CD14-positive monocyte (primary cell): ENCODE data around the gene PTBP2. TPM values are rescaled to one million over a fixed set of nuclear protein-coding genes. Genes with fewer than 3 reads are reported as not detected.
"Not testable (repeated sequence)": the region's sequence is repeated elsewhere in the genome, so short reads cannot be mapped to it uniquely, and the experiment has no call there.

Experiments
- DNase-seq, 3 donors: peaks; one replicate each; pipeline ENCODE4 v3.0.0-alpha.2; 2011 to 2022
- H2AFZ ChIP-seq: 2 replicates; pipeline ENCODE4 v1.6.0; 2012; ENCODE audit warnings: mild to moderate bottlenecking, low read depth, low read length, inconsistent platforms; ENCODE audit not compliant: insufficient read depth, poor library complexity, severe bottlenecking
- H3K27ac ChIP-seq, 2 donors: 1 replicate in 1 of 2; 2 replicates in 1 of 2; pipeline ENCODE4 v1.5.1; 2012 to 2013; ENCODE audit warnings: low read length in 2 of 2, control low read depth in 1 of 2, inconsistent platforms in 1 of 2, low read depth in 1 of 2, mild to moderate bottlenecking in 1 of 2
- H3K27me3 ChIP-seq, 2 donors: one replicate each; pipeline versions ENCODE4 v1.6.0 to v1.6.1; 2011 to 2013; ENCODE audit warnings: low read length in 2 of 2; ENCODE audit not compliant: control insufficient read depth in 2 of 2, insufficient read depth in 2 of 2
- H3K36me3 ChIP-seq, 2 donors: replicated peaks in 1 of 2; 1 replicate in 1 of 2; 2 replicates in 1 of 2; pipeline versions ENCODE4 v1.5.1 to v1.6.1; 2012 to 2013; ENCODE audit warnings: low read length in 2 of 2, control low read depth in 1 of 2, inconsistent platforms in 1 of 2, mild to moderate bottlenecking in 1 of 2; ENCODE audit not compliant: insufficient read depth in 2 of 2, control insufficient read depth in 1 of 2
- H3K4me1 ChIP-seq, 2 donors: 1 replicate in 1 of 2; 2 replicates in 1 of 2; pipeline versions ENCODE4 v1.5.1 to v1.6.1; 2012 to 2013; ENCODE audit warnings: low read length in 2 of 2, control low read depth in 1 of 2, inconsistent platforms in 1 of 2, mild to moderate bottlenecking in 1 of 2, moderate library complexity in 1 of 2; ENCODE audit not compliant: insufficient read depth in 2 of 2, control insufficient read depth in 1 of 2
- H3K4me2 ChIP-seq: replicated peaks from 2 replicates; pipeline ENCODE3; 2012; ENCODE audit warnings: low read length, moderate library complexity, mild to moderate bottlenecking; ENCODE audit not compliant: poor library complexity, severe bottlenecking; ENCODE audit errors: extremely low read depth
- H3K4me3 ChIP-seq, 3 experiments: fragments of 200-600 bp in 1 of 3; sonication (generic) in 1 of 3; replicated peaks in 1 of 3; 1 replicate in 2 of 3; 2 replicates in 1 of 3; pipeline ENCODE4 v1.5.1; 2011 to 2013; ENCODE audit warnings: low read length in 3 of 3, mild to moderate bottlenecking in 3 of 3, control low read depth in 2 of 3, low read depth in 2 of 3, inconsistent platforms in 1 of 3, moderate library complexity in 1 of 3
- H3K79me2 ChIP-seq: 2 replicates; pipeline ENCODE4 v1.6.0; 2012; ENCODE audit warnings: mild to moderate bottlenecking, control low read depth, inconsistent platforms, low read length, moderate library complexity; ENCODE audit not compliant: insufficient read depth
- H3K9ac ChIP-seq: 2 replicates; pipeline ENCODE4 v1.6.0; 2017; ENCODE audit warnings: low read length, mild to moderate bottlenecking; ENCODE audit not compliant: insufficient read depth, poor library complexity, severe bottlenecking
- H3K9me3 ChIP-seq, 2 donors: replicated peaks in 1 of 2; 1 replicate in 1 of 2; 2 replicates in 1 of 2; pipeline versions ENCODE4 v1.5.1 to v1.6.1; 2012 to 2013; ENCODE audit warnings: low read length in 2 of 2, control low read depth in 1 of 2; ENCODE audit not compliant: control insufficient read depth in 1 of 2, insufficient read depth in 1 of 2
- H4K20me1 ChIP-seq: 2 replicates; pipeline ENCODE4 v1.6.0; 2012; ENCODE audit warnings: mild to moderate bottlenecking, low read length, control low read depth, moderate library complexity; ENCODE audit not compliant: insufficient read depth
- H3K27ac Mint-ChIP-seq, 7 donors: one replicate each; pipeline ENCODE4 v1.8.0; 2020; ENCODE audit warnings: mild to moderate bottlenecking in 7 of 7, mixed read lengths in 7 of 7, moderate library complexity in 6 of 7, inconsistent platforms in 2 of 7
- H3K27me3 Mint-ChIP-seq, 3 donors: one replicate each; pipeline ENCODE4 v1.8.0; 2021 to 2022; ENCODE audit warnings: low read depth in 3 of 3, mild to moderate bottlenecking in 3 of 3, mixed read lengths in 3 of 3, moderate library complexity in 3 of 3, inconsistent platforms in 1 of 3
- H3K36me3 Mint-ChIP-seq, 2 donors: one replicate each; pipeline ENCODE4 v1.8.0; 2020; ENCODE audit warnings: mixed read lengths in 2 of 2, inconsistent platforms in 1 of 2, mild to moderate bottlenecking in 1 of 2
- H3K4me1 Mint-ChIP-seq: one replicate; pipeline ENCODE4 v1.8.0; 2020; ENCODE audit warnings: mild to moderate bottlenecking, mixed read lengths
- H3K4me3 Mint-ChIP-seq, 2 donors: one replicate each; pipeline ENCODE4 v1.8.0; 2020; ENCODE audit warnings: mild to moderate bottlenecking in 2 of 2, mixed read lengths in 2 of 2, moderate library complexity in 1 of 2
- H3K9me3 Mint-ChIP-seq, 7 donors: one replicate each; pipeline ENCODE4 v1.8.0; 2020 to 2022; ENCODE audit warnings: mixed read lengths in 7 of 7, mild to moderate bottlenecking in 6 of 7, moderate library complexity in 6 of 7, inconsistent platforms in 2 of 7
- WGBS: methylation state at CpG from one replicate; pipeline ENCODE4 v1.1.5; 2013; ENCODE audit warnings: missing lambda C conversion rate; ENCODE audit not compliant: insufficient coverage; 5-methylcytosine and 5-hydroxymethylcytosine counted together
- intact Hi-C, 2 donors: fragments of 100-400 bp; cut with micrococcal nuclease; formaldehyde crosslinking; loops; one replicate each; pipeline versions ENCODE4 v1.15.0 to v1.15.1; 2023
- polyA plus RNA-seq, 3 donors: library from polyadenylated mRNA; depleted of rRNA in 1 of 3; unstranded in 2 of 3; stranded (reverse) in 1 of 3; fragments of 300-500 nt in 2 of 3; fragments of >200 nt in 1 of 3; fragmentation: Illumina TruSeq in 2 of 3; gene quantifications; 1 replicate in 2 of 3; 2 replicates in 1 of 3; pipeline ENCODE4 v1.2.3, GENCODE V29; 2012 to 2021
- TF ChIP-seq, protein P1 (sequence below): fragments of 200-600 bp; IDR thresholded peaks from one replicate; pipeline ENCODE4 v1.8.0; 2022; ENCODE audit warnings: antibody characterized with exemption, mild to moderate bottlenecking

Gene PTBP2
- polyA plus RNA-seq, 3 donors = 0.52 to 18.2 (median 1.2) TPM

DNA sequence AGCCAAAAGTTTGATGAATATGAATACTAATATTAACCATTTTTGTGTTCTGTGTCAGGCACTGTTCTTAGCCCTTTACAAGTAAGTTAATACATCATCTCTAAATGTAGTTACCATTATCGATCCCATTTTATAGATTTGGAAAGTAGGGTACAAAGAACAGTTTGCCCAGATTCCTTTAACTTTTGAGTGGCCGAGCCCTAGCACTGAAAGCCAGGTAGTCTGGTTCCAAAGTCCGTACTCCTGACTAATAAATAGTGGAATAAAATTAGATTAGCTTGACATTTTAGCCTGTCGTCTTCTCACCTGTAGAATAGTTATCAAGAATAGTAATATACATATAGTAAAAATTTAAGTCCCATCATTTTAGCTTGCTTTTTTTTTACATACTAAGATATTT is 70.6 kb downstream of the PTBP2 start:
- Histone ChIP-seq H3K27me3 (no peaks in the 10 kb centered on the region), H3K9ac (no peak overlapping the region), H2AFZ (no peak overlapping the region), H3K27ac (no peak overlapping the region), H4K20me1 (no peaks in the 10 kb centered on the region), H3K79me2 (no peaks in the 10 kb centered on the region), H3K4me2 (no peak overlapping the region), H3K4me1 (no peaks in the 10 kb centered on the region), H3K36me3 (peaks cover 23 to 49% of the 10 kb centered on the region in 2 donors), H3K9me3 (no peaks in the 10 kb centered on the region), H3K4me3 (no peak overlapping the region)
- TF ChIP-seq, protein P1, sequence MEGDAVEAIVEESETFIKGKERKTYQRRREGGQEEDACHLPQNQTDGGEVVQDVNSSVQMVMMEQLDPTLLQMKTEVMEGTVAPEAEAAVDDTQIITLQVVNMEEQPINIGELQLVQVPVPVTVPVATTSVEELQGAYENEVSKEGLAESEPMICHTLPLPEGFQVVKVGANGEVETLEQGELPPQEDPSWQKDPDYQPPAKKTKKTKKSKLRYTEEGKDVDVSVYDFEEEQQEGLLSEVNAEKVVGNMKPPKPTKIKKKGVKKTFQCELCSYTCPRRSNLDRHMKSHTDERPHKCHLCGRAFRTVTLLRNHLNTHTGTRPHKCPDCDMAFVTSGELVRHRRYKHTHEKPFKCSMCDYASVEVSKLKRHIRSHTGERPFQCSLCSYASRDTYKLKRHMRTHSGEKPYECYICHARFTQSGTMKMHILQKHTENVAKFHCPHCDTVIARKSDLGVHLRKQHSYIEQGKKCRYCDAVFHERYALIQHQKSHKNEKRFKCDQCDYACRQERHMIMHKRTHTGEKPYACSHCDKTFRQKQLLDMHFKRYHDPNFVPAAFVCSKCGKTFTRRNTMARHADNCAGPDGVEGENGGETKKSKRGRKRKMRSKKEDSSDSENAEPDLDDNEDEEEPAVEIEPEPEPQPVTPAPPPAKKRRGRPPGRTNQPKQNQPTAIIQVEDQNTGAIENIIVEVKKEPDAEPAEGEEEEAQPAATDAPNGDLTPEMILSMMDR = no peak
- DNase-seq = no peak
- peaks cover 35 to 48% of the 10 kb centered on the region in 2 donors for H3K36me3 Mint-ChIP-seq
- no peaks in the 10 kb centered on the region for H3K27me3 Mint-ChIP-seq
- no peaks in the 10 kb centered on the region for H3K4me1 Mint-ChIP-seq
- intact Hi-C loops = no loop called here
- WGBS = no CpG with 5 or more reads among the region's 4 CpGs
- H3K9me3 Mint-ChIP-seq = peaks cover 0 to 1% (median 0%) of the 10 kb centered on the region in 7 donors
- H3K4me3 Mint-ChIP-seq = no peak overlapping the region
- H3K27ac Mint-ChIP-seq = no peak overlapping the region

DNA sequence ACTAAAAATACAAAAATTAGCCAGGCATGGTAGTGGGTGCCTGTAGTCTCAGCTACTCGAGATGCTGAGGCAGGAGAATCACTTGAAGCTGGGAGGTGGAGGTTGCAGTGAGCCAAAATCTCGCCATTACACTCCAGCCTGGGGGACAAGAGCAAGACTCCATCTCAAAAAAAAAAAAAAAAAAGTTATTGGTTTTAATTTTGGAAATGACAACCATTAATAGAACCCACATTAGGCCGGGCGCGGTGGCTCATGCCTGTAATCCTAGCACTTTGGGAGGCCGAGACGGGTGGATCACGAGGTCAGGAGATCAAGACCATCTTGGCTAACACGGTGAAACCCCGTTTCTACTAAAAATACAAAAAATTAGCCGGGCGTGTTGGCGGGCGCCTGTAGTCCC is 80.1 kb downstream of the PTBP2 start:
- DNase-seq, H3K4me2 ChIP-seq, H3K9me3 ChIP-seq, H3K27me3 Mint-ChIP-seq, H3K4me3 ChIP-seq, H3K27ac Mint-ChIP-seq, H3K4me1 Mint-ChIP-seq, H3K9ac ChIP-seq, H3K4me1 ChIP-seq, intact Hi-C loops, H3K27me3 ChIP-seq, H3K79me2 ChIP-seq, H3K4me3 Mint-ChIP-seq, H3K9me3 Mint-ChIP-seq, H2AFZ ChIP-seq, H4K20me1 ChIP-seq, H3K27ac ChIP-seq: not testable (repeated sequence)
- peaks cover 6 to 31% of the 10 kb centered on the region in 2 donors for H3K36me3 ChIP-seq
- peaks cover 39 to 42% of the 10 kb centered on the region in 2 donors for H3K36me3 Mint-ChIP-seq
- WGBS = no CpG with 5 or more reads among the region's 14 CpGs
